Natural killer cell (primary cell): ENCODE measurements around the gene UBE2L6. TPM values are rescaled to one million over a fixed set of nuclear protein-coding genes. Genes with fewer than 3 reads are reported as not detected.
"Not testable (repeated sequence)": the region's sequence is repeated elsewhere in the genome, so short reads cannot be mapped to it uniquely, and the experiment has no call there.

ENCODE experiments used
- ATAC-seq, 3 donors: fragments of 150-1000 bp in 2 of 3; fragments of 200-7000 bp in 1 of 3; cut with Tn5 transposase; 1 replicate in 1 of 3; 2 replicates in 2 of 3; pipeline ENCODE4 v1.10.0; 2021; ENCODE audit warnings: mild to moderate bottlenecking in 2 of 3, moderate library complexity in 2 of 3
- DNase-seq, 2 donors: peaks; one replicate each; pipeline versions ENCODE4 v3.0.0 to v3.0.0-alpha.2; 2013 to 2021; ENCODE audit warnings: mixed read lengths in 1 of 2
- H3K27ac ChIP-seq: one replicate; pipeline ENCODE4 v1.5.1; 2013; ENCODE audit warnings: mild to moderate bottlenecking, low read length
- H3K27me3 ChIP-seq: one replicate; pipeline ENCODE4 v1.6.1; 2013; ENCODE audit warnings: low read length; ENCODE audit not compliant: control insufficient read depth, insufficient read depth
- H3K36me3 ChIP-seq: one replicate; pipeline ENCODE4 v1.6.1; 2013; ENCODE audit warnings: low read length; ENCODE audit not compliant: control insufficient read depth, insufficient read depth
- H3K4me1 ChIP-seq: one replicate; pipeline ENCODE4 v1.6.1; 2013; ENCODE audit warnings: low read length; ENCODE audit not compliant: control insufficient read depth, insufficient read depth
- H3K4me3 ChIP-seq: one replicate; pipeline ENCODE4 v1.5.1; 2013; ENCODE audit warnings: low read length
- H3K9me3 ChIP-seq: one replicate; pipeline ENCODE4 v1.6.1; 2013; ENCODE audit warnings: low read length; ENCODE audit not compliant: control insufficient read depth, insufficient read depth
- H3K27ac Mint-ChIP-seq, 2 donors: one replicate each; pipeline ENCODE4 v1.8.0; 2022; ENCODE audit warnings: mild to moderate bottlenecking in 2 of 2, mixed read lengths in 2 of 2, moderate library complexity in 1 of 2
- H3K27me3 Mint-ChIP-seq, 2 donors: one replicate each; pipeline ENCODE4 v1.8.0; 2022; ENCODE audit warnings: low read depth in 2 of 2, mixed read lengths in 2 of 2
- H3K36me3 Mint-ChIP-seq: one replicate; pipeline ENCODE4 v1.8.0; 2022; ENCODE audit warnings: mixed read lengths
- H3K4me1 Mint-ChIP-seq, 2 donors: one replicate each; pipeline ENCODE4 v1.8.0; 2022; ENCODE audit warnings: mixed read lengths in 2 of 2
- H3K4me3 Mint-ChIP-seq: one replicate; pipeline ENCODE4 v1.8.0; 2022; ENCODE audit warnings: mild to moderate bottlenecking, moderate library complexity, mixed read lengths
- H3K9me3 Mint-ChIP-seq, 2 donors: one replicate each; pipeline ENCODE4 v1.8.0; 2022; ENCODE audit warnings: mixed read lengths in 2 of 2
- WGBS: methylation state at CpG from one replicate; pipeline ENCODE4 v1.1.7; 2013; ENCODE audit warnings: missing lambda C conversion rate; ENCODE audit not compliant: insufficient coverage; 5-methylcytosine and 5-hydroxymethylcytosine counted together
- intact Hi-C: fragments of 100-400 bp; cut with micrococcal nuclease; formaldehyde crosslinking; loops from one replicate; pipeline ENCODE4 v1.14.2; 2022
- total RNA-seq, 4 donors: library from RNA; stranded (reverse); fragments of 120-200 nt in 1 of 4; gene quantifications; one replicate each; pipeline versions ENCODE4 v1.2.3 to v1.2.4, GENCODE V29; 2013 to 2022
- TF ChIP-seq, protein P1 (sequence below): fragments of 200-600 bp; IDR thresholded peaks from one replicate; pipeline ENCODE4 v1.8.0; 2022; ENCODE audit warnings: antibody characterized with exemption

Gene UBE2L6
- total RNA-seq, 3 donors from 2014 or later (not counting 1 experiment from before 2014, with no cell fraction given) = 89.1 to 108 (median 103) TPM

DNA sequence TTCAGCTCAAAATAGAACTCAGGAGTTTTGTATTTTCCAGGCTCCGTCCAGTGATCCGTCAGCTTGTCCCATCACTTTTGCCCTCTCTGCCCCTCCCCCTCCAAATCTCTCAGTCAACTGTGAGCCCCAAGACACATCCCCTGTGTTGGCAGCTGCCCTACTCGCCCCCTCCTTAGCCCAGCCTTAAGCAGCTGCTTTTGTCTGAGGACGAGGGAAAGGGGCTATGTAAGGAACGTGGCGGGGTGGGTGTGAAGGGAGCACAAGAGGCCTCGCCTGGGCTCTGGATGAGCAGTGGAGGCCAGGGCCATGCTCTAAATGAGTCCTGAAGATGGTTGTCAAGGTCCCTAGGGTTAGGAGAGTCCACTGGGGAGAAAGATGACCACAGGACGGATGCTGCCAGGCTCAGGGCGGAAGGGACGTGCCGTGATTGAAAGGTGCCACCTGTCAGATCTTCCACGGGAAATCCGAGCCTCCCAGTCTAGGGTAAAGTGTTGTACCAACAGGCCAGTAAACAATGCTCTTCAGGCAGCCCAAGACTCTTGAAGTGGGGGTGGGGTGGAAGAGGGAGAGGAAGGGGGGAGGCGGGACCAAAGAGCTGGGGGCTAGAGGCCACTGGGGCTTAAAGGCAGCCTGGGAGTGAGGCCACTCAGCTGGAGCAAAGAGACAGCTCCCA, 30.4 kb downstream of the UBE2L6 start, which contains the start of gene SMTNL1:
SMTNL1 (plus strand) TSS at position 649 of the 673 bp plus-strand sequence. CDS start 5,048 bp downstream, outside the sequence.
- intact Hi-C loops = no loop called here
- peaks cover under 1% of the 10 kb centered on the region in 2 donors for H3K4me1 Mint-ChIP-seq
- Histone ChIP-seq H3K27ac (no peak within 1 kb of the TSS), H3K9me3 (no peaks in the 10 kb centered on the region), H3K4me1 (no peaks in the 10 kb centered on the region), H3K27me3 (no peaks in the 10 kb centered on the region), H3K4me3 (no peak within 1 kb of the TSS), H3K36me3 (no peaks in the 10 kb centered on the region)
- no peaks in the 10 kb centered on the region for H3K27me3 Mint-ChIP-seq
- no peak within 1 kb of the TSS for H3K27ac Mint-ChIP-seq
- ATAC-seq (no peak), DNase-seq (no peak)
- no peaks in the 10 kb centered on the region for H3K9me3 Mint-ChIP-seq
- no peak within 1 kb of the TSS for H3K4me3 Mint-ChIP-seq
- WGBS = 89% methylated on average over 14 of the region's 14 CpGs
- TF ChIP-seq, protein P1, sequence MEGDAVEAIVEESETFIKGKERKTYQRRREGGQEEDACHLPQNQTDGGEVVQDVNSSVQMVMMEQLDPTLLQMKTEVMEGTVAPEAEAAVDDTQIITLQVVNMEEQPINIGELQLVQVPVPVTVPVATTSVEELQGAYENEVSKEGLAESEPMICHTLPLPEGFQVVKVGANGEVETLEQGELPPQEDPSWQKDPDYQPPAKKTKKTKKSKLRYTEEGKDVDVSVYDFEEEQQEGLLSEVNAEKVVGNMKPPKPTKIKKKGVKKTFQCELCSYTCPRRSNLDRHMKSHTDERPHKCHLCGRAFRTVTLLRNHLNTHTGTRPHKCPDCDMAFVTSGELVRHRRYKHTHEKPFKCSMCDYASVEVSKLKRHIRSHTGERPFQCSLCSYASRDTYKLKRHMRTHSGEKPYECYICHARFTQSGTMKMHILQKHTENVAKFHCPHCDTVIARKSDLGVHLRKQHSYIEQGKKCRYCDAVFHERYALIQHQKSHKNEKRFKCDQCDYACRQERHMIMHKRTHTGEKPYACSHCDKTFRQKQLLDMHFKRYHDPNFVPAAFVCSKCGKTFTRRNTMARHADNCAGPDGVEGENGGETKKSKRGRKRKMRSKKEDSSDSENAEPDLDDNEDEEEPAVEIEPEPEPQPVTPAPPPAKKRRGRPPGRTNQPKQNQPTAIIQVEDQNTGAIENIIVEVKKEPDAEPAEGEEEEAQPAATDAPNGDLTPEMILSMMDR = no peak
- H3K36me3 Mint-ChIP-seq = no peaks in the 10 kb centered on the region

DNA sequence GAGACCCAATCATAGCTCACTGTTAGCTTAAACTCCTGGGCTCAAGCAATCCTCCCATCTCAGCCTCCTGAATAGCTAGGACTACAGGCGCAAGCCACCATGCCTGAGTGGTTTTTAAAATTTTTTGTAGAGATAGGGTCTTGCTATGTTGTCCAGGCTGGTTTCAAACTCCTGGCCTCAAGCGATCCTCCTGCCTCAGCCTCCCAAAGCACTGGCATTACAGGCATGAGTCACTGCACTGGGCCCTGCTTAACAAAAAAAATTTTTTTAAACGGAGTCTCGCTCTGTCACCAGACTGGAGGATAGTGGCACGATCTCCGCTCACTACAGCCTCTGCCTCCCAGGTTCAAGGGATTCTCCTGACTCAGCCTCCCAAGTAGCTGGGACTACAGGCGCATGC, 33.0 kb downstream of the UBE2L6 start:
- H3K36me3 ChIP-seq, H3K9me3 ChIP-seq, H3K36me3 Mint-ChIP-seq, H3K4me3 Mint-ChIP-seq, H3K4me3 ChIP-seq, H3K27me3 Mint-ChIP-seq, H3K27ac Mint-ChIP-seq, intact Hi-C loops, H3K9me3 Mint-ChIP-seq, ATAC-seq, H3K27ac ChIP-seq, H3K27me3 ChIP-seq, DNase-seq: not testable (repeated sequence)
- peaks cover 15% of the 10 kb centered on the region for H3K4me1 ChIP-seq
- 97% methylated on average over 6 of the region's 7 CpGs for WGBS
- H3K4me1 Mint-ChIP-seq = peaks cover 24% of the 10 kb centered on the region in 2 donors

DNA sequence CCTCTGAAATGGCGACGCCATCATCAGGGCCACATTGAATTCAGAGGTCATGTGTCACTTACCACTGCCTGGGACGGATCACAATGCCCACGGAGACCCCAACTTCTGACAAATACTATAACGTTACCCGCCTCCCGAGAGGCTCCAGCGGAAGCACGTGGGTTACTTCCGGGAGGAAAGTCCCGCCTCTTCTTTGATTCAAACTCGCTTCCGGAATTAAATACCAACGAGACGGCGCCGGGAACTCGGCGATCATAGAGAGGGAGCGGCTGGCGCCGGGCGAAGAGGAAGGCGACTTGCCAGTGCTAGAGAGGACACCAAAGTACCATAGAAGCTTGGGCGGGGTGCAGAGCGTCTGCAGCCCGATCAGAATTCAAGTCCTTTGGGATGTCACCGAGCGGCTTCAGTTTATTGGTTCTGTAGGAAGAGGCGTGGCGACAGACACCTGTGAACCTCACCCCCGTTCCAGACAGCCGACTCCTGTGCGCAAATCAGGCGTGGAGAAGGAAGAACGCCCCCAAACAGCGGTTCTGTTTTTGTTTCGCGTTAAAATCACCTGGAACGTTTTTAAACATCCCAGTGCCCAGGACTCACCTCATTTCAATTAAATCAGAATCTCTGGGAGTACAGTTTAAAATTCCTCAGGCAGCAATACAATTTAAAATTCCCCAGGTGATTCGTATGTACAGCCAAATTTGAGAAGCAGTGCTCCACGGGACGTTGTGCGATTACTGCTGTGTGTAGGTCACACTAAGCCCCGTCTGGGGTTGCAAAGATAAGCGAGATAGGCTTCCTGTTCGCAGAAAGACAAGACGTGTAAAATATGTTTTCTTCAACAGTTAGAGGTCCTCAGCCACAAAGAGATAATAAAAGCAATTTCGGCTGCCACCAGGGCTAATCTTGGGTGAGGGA, 36.6 kb downstream of the UBE2L6 start, which contains the start of gene TIMM10:
TIMM10 (minus strand) TSS at position 159 of the 912 bp plus-strand sequence. CDS start 565 bp downstream, outside the sequence.
- Histone ChIP-seq H3K4me3 (peak within 1 kb of the TSS; percentile 65), H3K27me3 (no peaks in the 10 kb centered on the region), H3K9me3 (no peaks in the 10 kb centered on the region), H3K27ac (peak within 1 kb of the TSS; percentile 78), H3K36me3 (peaks cover 8% of the 10 kb centered on the region), H3K4me1 (peaks cover 15% of the 10 kb centered on the region)
- intact Hi-C loops = loop anchor here (1.0 to 2.0 kb wide), 6 partner anchors 36 to 1048 kb away; partner anchors contain the start of genes MED19, SELENOH, TMX2 and UBE2L6
- DNase-seq (peak; percentile 74 to 97), ATAC-seq (peak; percentile 81 to 93 (median 87))
- under 1% methylated on average over 49 of the region's 49 CpGs for WGBS
- H3K9me3 Mint-ChIP-seq = no peaks in the 10 kb centered on the region
- H3K4me3 Mint-ChIP-seq = peak within 1 kb of the TSS; percentile 99
- H3K36me3 Mint-ChIP-seq = no peaks in the 10 kb centered on the region
- peak within 1 kb of the TSS; percentile 97 to 99 for H3K27ac Mint-ChIP-seq
- peaks cover 30 to 36% of the 10 kb centered on the region in 2 donors for H3K4me1 Mint-ChIP-seq
- H3K27me3 Mint-ChIP-seq = no peaks in the 10 kb centered on the region
- TF ChIP-seq, protein P1 = no peak

DNA sequence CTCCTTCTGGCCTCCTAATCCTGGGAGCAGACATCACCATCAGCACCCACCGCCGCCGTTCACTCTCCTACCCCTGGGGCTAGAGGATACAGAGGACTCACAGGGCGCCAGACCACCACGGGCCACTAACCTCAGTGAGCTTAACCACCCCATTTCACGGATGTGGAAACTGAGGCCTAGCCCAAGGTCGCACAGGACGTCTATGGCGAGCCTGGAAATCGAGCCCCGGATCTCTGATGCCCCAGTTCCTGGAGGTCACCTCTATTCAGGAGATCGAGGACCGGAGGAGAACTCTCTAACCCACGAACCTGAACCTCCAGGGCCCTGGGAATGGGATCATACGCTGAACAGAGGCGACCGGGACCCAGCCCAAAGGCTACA, 37.3 kb downstream of the UBE2L6 start:
- no peaks in the 10 kb centered on the region for H3K27me3 Mint-ChIP-seq
- no peaks in the 10 kb centered on the region for H3K9me3 Mint-ChIP-seq
- DNase-seq (no peak), ATAC-seq (no peak)
- no peaks in the 10 kb centered on the region for H3K27me3 ChIP-seq
- peaks cover 15% of the 10 kb centered on the region for H3K4me1 ChIP-seq
- H3K27ac Mint-ChIP-seq = peak overlapping the region; percentile 97 to 99
- 3% methylated on average over 17 of the region's 17 CpGs for WGBS
- intact Hi-C loops = loop anchor here (1.0 to 2.0 kb wide), 5 partner anchors 115 to 1049 kb away; partner anchors contain the start of genes MED19, SELENOH, TMX2 and ZFP91
- peak overlapping the region; percentile 78 for H3K27ac ChIP-seq
- H3K4me3 ChIP-seq = peak overlapping the region; percentile 65
- H3K4me1 Mint-ChIP-seq = peaks cover 30 to 36% of the 10 kb centered on the region in 2 donors
- no peaks in the 10 kb centered on the region for H3K9me3 ChIP-seq
- H3K4me3 Mint-ChIP-seq = peak overlapping the region; percentile 99
- H3K36me3 ChIP-seq = peaks cover 8% of the 10 kb centered on the region
- TF ChIP-seq, protein P1 = no peak
- H3K36me3 Mint-ChIP-seq = no peaks in the 10 kb centered on the region
